Activated CD8-positive, alpha-beta T cell treated with anti-CD3 and anti-CD28 coated beads for 36 hours (primary cell): ENCODE results near the gene LRTM2. TPM values are rescaled to one million over a fixed set of nuclear protein-coding genes. Genes with fewer than 3 reads are reported as not detected.

Experiments
- ATAC-seq: fragments of 200-7000 bp; cut with Tn5 transposase; one replicate; pipeline ENCODE4 v1.10.0; 2021; ENCODE audit warnings: mild to moderate bottlenecking, moderate library complexity
- CTCF ChIA-PET: fragments of 350-600 bp; sonication (Branson Sonifier 250); formaldehyde crosslinking; loops from one replicate; lab custom pipeline; 2021; ENCODE audit warnings: antibody characterized with exemption; lab: Charles Lee
- POLR2A ChIA-PET: fragments of 350-600 bp; sonication (Branson Sonifier 250); formaldehyde crosslinking; loops from one replicate; lab custom pipeline; 2021; ENCODE audit warnings: antibody characterized with exemption; lab: Charles Lee
- DNase-seq: peaks from one replicate; pipeline ENCODE4 v3.0.0-alpha.2; 2020
- H3K27ac Mint-ChIP-seq: one replicate; pipeline ENCODE4 v1.8.0; 2021; ENCODE audit warnings: mild to moderate bottlenecking, mixed read lengths
- H3K27me3 Mint-ChIP-seq: one replicate; pipeline ENCODE4 v1.8.0; 2021; ENCODE audit warnings: mixed read lengths
- H3K36me3 Mint-ChIP-seq: one replicate; pipeline ENCODE4 v1.8.0; 2021; ENCODE audit warnings: low read depth, mixed read lengths
- H3K4me1 Mint-ChIP-seq: one replicate; pipeline ENCODE4 v1.8.0; 2021; ENCODE audit warnings: low read depth, mixed read lengths
- H3K4me3 Mint-ChIP-seq: one replicate; pipeline ENCODE4 v1.8.0; 2021; ENCODE audit warnings: mild to moderate bottlenecking, moderate library complexity, mixed read lengths
- H3K9me3 Mint-ChIP-seq: one replicate; pipeline ENCODE4 v1.8.0; 2021; ENCODE audit warnings: mixed read lengths
- intact Hi-C: fragments of 100-400 bp; cut with micrococcal nuclease; formaldehyde crosslinking; loops from one replicate; pipeline ENCODE4 v1.10.0; 2022
- total RNA-seq, 2 experiments: library from RNA; stranded (reverse); gene quantifications; one replicate each; pipeline ENCODE4 v1.2.3, GENCODE V29; 2021
- TF ChIP-seq, protein P1 (sequence below): fragments of 200-600 bp; IDR thresholded peaks from one replicate; pipeline ENCODE4 v1.8.0; 2022; ENCODE audit warnings: antibody characterized with exemption, mild to moderate bottlenecking

Gene LRTM2
- total RNA-seq, 2 experiments from 2014 or later = not detected

DNA sequence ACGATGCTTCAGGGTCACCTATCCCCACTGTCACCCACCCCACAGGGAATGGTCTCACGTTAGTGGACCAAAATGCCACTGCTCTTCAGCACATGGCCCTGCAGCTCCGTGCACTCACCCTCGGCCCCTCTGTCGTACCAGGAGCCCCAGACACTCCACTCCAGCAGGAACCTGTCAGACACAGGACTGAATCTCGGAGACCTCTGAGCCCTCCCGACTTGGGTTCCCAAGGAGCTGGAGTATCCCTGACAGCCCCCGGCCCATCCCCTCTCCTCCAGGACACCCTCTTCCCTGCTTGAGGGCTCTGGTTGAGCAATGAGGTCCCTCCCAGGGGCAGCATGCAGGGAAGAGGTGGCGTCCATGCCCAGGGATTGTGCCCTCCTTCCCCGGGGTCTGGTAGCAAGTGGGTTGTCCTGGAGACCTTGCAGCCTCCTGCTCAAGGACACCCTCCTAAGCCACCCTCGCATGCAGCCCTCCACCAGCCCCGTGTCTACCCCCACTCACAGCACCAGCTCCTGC, 20.4 kb upstream of the LRTM2 start:
- ChIA-PET POLR2A (interaction anchor here (0.6 to 0.8 kb wide), 2 partner anchors 67 to 157 kb away, joined by 3 to 4 read pairs; no protein-coding TSS in a partner anchor), CTCF (interaction anchor here (1.6 to 3.0 kb wide), 2 partner anchors 9 to 140 kb away, joined by 6 to 29 read pairs; no protein-coding TSS in a partner anchor)
- no peaks in the 10 kb centered on the region for H3K27me3 Mint-ChIP-seq
- TF ChIP-seq, protein P1, sequence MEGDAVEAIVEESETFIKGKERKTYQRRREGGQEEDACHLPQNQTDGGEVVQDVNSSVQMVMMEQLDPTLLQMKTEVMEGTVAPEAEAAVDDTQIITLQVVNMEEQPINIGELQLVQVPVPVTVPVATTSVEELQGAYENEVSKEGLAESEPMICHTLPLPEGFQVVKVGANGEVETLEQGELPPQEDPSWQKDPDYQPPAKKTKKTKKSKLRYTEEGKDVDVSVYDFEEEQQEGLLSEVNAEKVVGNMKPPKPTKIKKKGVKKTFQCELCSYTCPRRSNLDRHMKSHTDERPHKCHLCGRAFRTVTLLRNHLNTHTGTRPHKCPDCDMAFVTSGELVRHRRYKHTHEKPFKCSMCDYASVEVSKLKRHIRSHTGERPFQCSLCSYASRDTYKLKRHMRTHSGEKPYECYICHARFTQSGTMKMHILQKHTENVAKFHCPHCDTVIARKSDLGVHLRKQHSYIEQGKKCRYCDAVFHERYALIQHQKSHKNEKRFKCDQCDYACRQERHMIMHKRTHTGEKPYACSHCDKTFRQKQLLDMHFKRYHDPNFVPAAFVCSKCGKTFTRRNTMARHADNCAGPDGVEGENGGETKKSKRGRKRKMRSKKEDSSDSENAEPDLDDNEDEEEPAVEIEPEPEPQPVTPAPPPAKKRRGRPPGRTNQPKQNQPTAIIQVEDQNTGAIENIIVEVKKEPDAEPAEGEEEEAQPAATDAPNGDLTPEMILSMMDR = no peak
- no peaks in the 10 kb centered on the region for H3K36me3 Mint-ChIP-seq
- H3K4me1 Mint-ChIP-seq = peaks cover 10% of the 10 kb centered on the region
- no peak overlapping the region for H3K27ac Mint-ChIP-seq
- no peak overlapping the region for H3K4me3 Mint-ChIP-seq
- DNase-seq (no peak), ATAC-seq (no peak)
- intact Hi-C loops = no loop called here
- no peaks in the 10 kb centered on the region for H3K9me3 Mint-ChIP-seq

DNA sequence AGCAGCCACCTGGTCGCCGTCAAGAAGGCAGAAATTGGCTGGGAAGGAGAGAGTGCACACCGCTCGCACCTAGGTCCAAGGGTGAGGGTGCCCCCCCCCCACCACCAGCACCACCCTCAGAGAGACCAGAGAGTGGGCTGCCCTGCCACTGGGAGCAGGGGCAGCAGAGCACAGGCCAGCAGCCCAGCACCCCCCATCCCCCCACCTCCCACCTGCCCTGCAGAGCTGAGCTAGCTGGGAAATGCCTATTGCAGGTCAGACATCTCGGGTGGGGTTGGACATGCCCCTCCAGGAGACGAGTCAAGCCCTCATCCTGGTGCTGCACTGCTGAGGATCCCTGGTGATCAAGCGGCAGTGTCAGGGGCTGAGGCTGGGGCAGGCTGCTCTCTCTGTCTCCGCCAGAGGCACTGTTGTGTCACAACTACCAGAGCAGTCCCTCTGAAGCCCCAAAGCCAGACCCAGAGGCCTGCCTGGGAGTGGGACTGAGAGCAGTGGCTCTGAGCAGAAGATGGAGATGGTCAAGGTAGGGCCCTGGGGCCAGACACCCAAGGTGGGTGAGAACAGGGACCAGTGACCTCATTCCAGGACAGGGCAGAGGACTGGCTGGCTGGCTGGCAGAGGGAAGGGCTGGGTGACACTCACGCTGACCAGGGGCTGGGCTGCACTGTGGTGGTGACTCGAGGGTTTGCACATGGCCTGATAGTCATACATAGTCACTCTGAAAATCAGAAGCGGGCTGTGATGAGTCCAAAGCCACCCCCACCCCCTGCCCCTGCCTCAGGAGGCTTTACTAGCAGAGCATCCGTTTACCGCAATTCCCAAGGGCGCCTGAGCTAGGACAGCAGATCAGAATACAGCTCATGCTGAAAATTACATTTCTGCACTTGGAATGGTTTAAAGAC, 19.7 kb upstream of the LRTM2 start:
- POLR2A ChIA-PET = interaction anchor here (0.6 to 0.9 kb wide), 3 partner anchors 66 to 157 kb away, joined by 3 to 4 read pairs (median 4); no protein-coding TSS in a partner anchor
- TF ChIP-seq, protein P1 = no peak
- no peak for ATAC-seq
- Mint-ChIP-seq H3K36me3 (no peaks in the 10 kb centered on the region), H3K27ac (no peak overlapping the region), H3K27me3 (no peaks in the 10 kb centered on the region), H3K4me1 (peaks cover 8% of the 10 kb centered on the region), H3K9me3 (no peaks in the 10 kb centered on the region), H3K4me3 (no peak overlapping the region)
- intact Hi-C loops = no loop called here
- peak; percentile 40 for DNase-seq
- CTCF ChIA-PET = interaction anchor here (1.6 to 3.9 kb wide), 3 partner anchors 10 to 139 kb away, joined by 6 to 29 read pairs (median 25); no protein-coding TSS in a partner anchor

GRCh38 chr12:1801303-1801975, 18.9 kb upstream of the LRTM2 start:
- ChIA-PET POLR2A (interaction anchor here (0.9 kb wide), 1 partner anchor 139 kb away, joined by 4 read pairs; no protein-coding TSS in a partner anchor), CTCF (interaction anchor here (3.9 kb wide), 1 partner anchor 138 kb away, joined by 25 read pairs; no protein-coding TSS in a partner anchor)
- H3K27ac Mint-ChIP-seq = no peak overlapping the region
- TF ChIP-seq, protein P1 = no peak
- ATAC-seq (no peak), DNase-seq (no peak)
- no peaks in the 10 kb centered on the region for H3K36me3 Mint-ChIP-seq
- intact Hi-C loops = no loop called here
- no peak overlapping the region for H3K4me3 Mint-ChIP-seq
- peaks cover 6% of the 10 kb centered on the region for H3K4me1 Mint-ChIP-seq
- no peaks in the 10 kb centered on the region for H3K9me3 Mint-ChIP-seq
- no peaks in the 10 kb centered on the region for H3K27me3 Mint-ChIP-seq

GRCh38 chr12:1803736-1804135, 16.6 kb upstream of the LRTM2 start:
- Mint-ChIP-seq H3K9me3 (no peaks in the 10 kb centered on the region), H3K4me1 (peaks cover 6% of the 10 kb centered on the region), H3K4me3 (no peak overlapping the region), H3K27ac (no peak overlapping the region), H3K27me3 (no peaks in the 10 kb centered on the region), H3K36me3 (no peaks in the 10 kb centered on the region)
- ATAC-seq (no peak), DNase-seq (no peak)
- CTCF ChIA-PET = interaction anchor here (0.6 to 3.9 kb wide), 3 partner anchors 13 to 204 kb away, joined by 3 to 25 read pairs (median 4); no protein-coding TSS in a partner anchor
- POLR2A ChIA-PET = no interaction called here
- TF ChIP-seq, protein P1 = no peak
- intact Hi-C loops = no loop called here
